Esophagus squamous epithelium (tissue), 5 donors: ENCODE results near the gene BDKRB1. TPM values are rescaled to one million over a fixed set of nuclear protein-coding genes. Genes with fewer than 3 reads are reported as not detected.

Experiments
- DNase-seq: peaks from one replicate; lab custom pipeline; 2025; lab: John Stamatoyannopoulos, UW
- H3K27ac ChIP-seq, 4 donors: fragments of 200-600 bp; sonication (generic); one replicate each; pipeline ENCODE4 v1.5.1; 2016 to 2019; ENCODE audit warnings: mild to moderate bottlenecking in 1 of 4
- H3K27me3 ChIP-seq, 4 donors: fragments of 200-600 bp; sonication (generic); 1 replicate in 3 of 4; 2 replicates in 1 of 4; pipeline versions ENCODE4 v1.5.1 to v1.6.0; 2017 to 2021; ENCODE audit warnings: antibody characterized with exemption in 1 of 4
- H3K36me3 ChIP-seq, 3 donors: fragments of 200-600 bp; sonication (generic); one replicate each; pipeline ENCODE4 v1.5.1; 2016 to 2019
- H3K4me1 ChIP-seq, 3 donors: fragments of 200-600 bp; sonication (generic); one replicate each; pipeline ENCODE4 v1.5.1; 2017 to 2019
- H3K4me3 ChIP-seq, 4 donors: fragments of 200-600 bp; sonication (generic); 1 replicate in 3 of 4; 2 replicates in 1 of 4; pipeline ENCODE4 v1.5.1; 2016 to 2019; ENCODE audit warnings: mild to moderate bottlenecking in 2 of 4, moderate library complexity in 1 of 4
- H3K9me3 ChIP-seq, 3 donors: fragments of 200-600 bp; sonication (generic); one replicate each; pipeline ENCODE4 v1.5.1; 2016 to 2019
- CTCF ChIP-seq, 6 experiments: fragments of 450-650 bp in 4 of 6; fragments of 200-600 bp in 2 of 6; sonication (generic) in 2 of 6; IDR thresholded peaks; one replicate each; pipeline ENCODE4 v1.5.1; 2016 to 2019; ENCODE audit warnings: antibody characterized with exemption in 6 of 6, mild to moderate bottlenecking in 4 of 6, moderate library complexity in 4 of 6
- POLR2A ChIP-seq, 4 donors: fragments of 450-650 bp; IDR thresholded peaks; one replicate each; pipeline ENCODE4 v1.6.1; 2017; ENCODE audit warnings: antibody characterized with exemption in 4 of 4, mild to moderate bottlenecking in 4 of 4, moderate library complexity in 3 of 4
- WGBS, 2 donors: methylation state at CpG; one replicate each; pipeline ENCODE4 v1.1.5; 2018; 5-methylcytosine and 5-hydroxymethylcytosine counted together
- intact Hi-C: fragments of 100-400 bp; cut with DNase I; formaldehyde crosslinking; loops from one replicate; pipeline ENCODE4 v1.15.0; 2022
- total RNA-seq, 4 donors: library from RNA; depleted of rRNA; stranded (reverse); fragments of >200 nt; gene quantifications; one replicate each; pipeline ENCODE4 v1.1.0, GENCODE V29; 2016
- donor health status: DM: yes; HTN: yes; CAD: no.

BDKRB1 gene
- total RNA-seq, 4 donors from 2014 or later, result 4.0 to 12.2 (median 5.7) TPM

DNA sequence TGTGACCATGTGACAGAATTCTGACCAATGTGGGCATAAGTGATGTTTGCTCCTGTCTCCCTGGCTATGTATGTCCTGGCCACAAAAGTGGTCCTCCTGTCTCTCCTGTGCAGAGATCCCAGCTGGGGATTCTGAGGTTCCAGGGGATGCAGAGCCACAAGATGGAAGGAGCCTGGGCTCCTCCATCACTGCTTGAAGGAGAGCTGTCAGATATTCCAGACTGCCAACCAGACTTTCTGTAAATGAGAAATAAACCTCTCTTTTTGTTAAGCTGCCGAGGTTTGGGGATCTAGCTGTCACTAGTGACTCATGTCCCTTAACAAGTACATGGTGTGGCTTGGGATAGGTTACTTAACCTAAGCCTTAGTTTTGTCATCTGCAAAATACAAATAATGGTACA lies 21.9 kb downstream of the BDKRB1 start:
- intact Hi-C loops, result no loop called here
- 93 to 100% methylated on average over 1 of the region's 1 CpG for WGBS, 2 donors
- Histone ChIP-seq H3K27ac (no peak overlapping the region), H3K9me3 (peaks cover 0 to 16% (median 11%) of the 10 kb centered on the region in 3 donors), H3K27me3 (no peaks in the 10 kb centered on the region), H3K4me3 (no peak overlapping the region), H3K36me3 (peaks cover 0 to 19% (median 3%) of the 10 kb centered on the region in 3 donors), H3K4me1 (peaks cover 0 to 21% (median 5%) of the 10 kb centered on the region in 3 donors)
- DNase-seq, result no peak
- TF ChIP-seq CTCF (IDR thresholded peaks at IDR 0.05) (no peak), POLR2A (IDR thresholded peaks at IDR 0.05) (no peak)

GRCh38 chr14:96279564-96279963 lies 23.6 kb downstream of the BDKRB1 start:
- peaks cover 0 to 15% (median 5%) of the 10 kb centered on the region in 3 donors for H3K4me1 ChIP-seq
- no peak overlapping the region for H3K27ac ChIP-seq
- H3K27me3 ChIP-seq, result no peaks in the 10 kb centered on the region
- 79 to 96% methylated on average over 6 to 7 of the region's 8 CpGs for WGBS, 2 donors
- H3K9me3 ChIP-seq, result peaks cover 0 to 16% (median 11%) of the 10 kb centered on the region in 3 donors
- no peak overlapping the region for H3K4me3 ChIP-seq
- DNase-seq, result no peak
- TF ChIP-seq POLR2A (IDR thresholded peaks at IDR 0.05) (no peak), CTCF (IDR thresholded peaks at IDR 0.05) (no peak)
- intact Hi-C loops, result no loop called here
- peaks cover 0 to 36% (median 3%) of the 10 kb centered on the region in 3 donors for H3K36me3 ChIP-seq

GRCh38 chr14:96280104-96280503 lies 24.1 kb downstream of the BDKRB1 start:
- intact Hi-C loops, result no loop called here
- Histone ChIP-seq H3K27ac (no peak overlapping the region), H3K4me1 (peaks cover 0 to 10% (median 5%) of the 10 kb centered on the region in 3 donors), H3K27me3 (no peaks in the 10 kb centered on the region), H3K36me3 (peaks cover 0 to 41% (median 3%) of the 10 kb centered on the region in 3 donors), H3K4me3 (no peak overlapping the region), H3K9me3 (peaks cover 0 to 16% (median 11%) of the 10 kb centered on the region in 3 donors)
- 94 to 100% methylated on average over 2 of the region's 2 CpGs for WGBS, 2 donors
- DNase-seq, result no peak
- no peak for TF ChIP-seq CTCF (IDR thresholded peaks at IDR 0.05)
- no peak for TF ChIP-seq POLR2A (IDR thresholded peaks at IDR 0.05)

- H3K9me3 ChIP-seq, result peaks cover 0 to 16% (median 11%) of the 10 kb centered on the region in 3 donors
- H3K27me3 ChIP-seq, result no peaks in the 10 kb centered on the region
- TF ChIP-seq POLR2A (IDR thresholded peaks at IDR 0.05) (no peak), CTCF (IDR thresholded peaks at IDR 0.05) (no peak)
- no peak overlapping the region for H3K4me3 ChIP-seq
- H3K4me1 ChIP-seq, result no peaks in the 10 kb centered on the region
- DNase-seq, result no peak
- intact Hi-C loops, result no loop called here
- peaks cover 0 to 55% (median 6%) of the 10 kb centered on the region in 3 donors for H3K36me3 ChIP-seq
- WGBS, 2 donors, result 66 to 71% methylated on average over 4 of the region's 4 CpGs
- no peak overlapping the region for H3K27ac ChIP-seq
These were observed 25.5 kb downstream of the BDKRB1 start for GRCh38 chr14:96281486-96281885.

GRCh38 chr14:96284008-96284407 lies 28.0 kb downstream of the BDKRB1 start:
- intact Hi-C loops, result no loop called here
- 91 to 94% methylated on average over 9 of the region's 9 CpGs for WGBS, 2 donors
- H3K36me3 ChIP-seq, result peaks cover 0 to 80% (median 6%) of the 10 kb centered on the region in 3 donors

More at GRCh38 chr14:96284008-96284407, 28.0 kb downstream of the BDKRB1 start:
- Histone ChIP-seq H3K27ac (no peak overlapping the region), H3K4me1 (peaks cover 0 to 10% (median 0%) of the 10 kb centered on the region in 3 donors), H3K9me3 (no peaks in the 10 kb centered on the region), H3K27me3 (no peaks in the 10 kb centered on the region), H3K4me3 (no peak overlapping the region)
- TF ChIP-seq POLR2A (IDR thresholded peaks at IDR 0.05) (no peak), CTCF (IDR thresholded peaks at IDR 0.05) (no peak)
- DNase-seq, result no peak
